ENCODE results near the gene EMC9.
A peak's percentile ranks its signal among the peaks of the same experiment; 100 is the strongest.

Gene EMC9

DNA sequence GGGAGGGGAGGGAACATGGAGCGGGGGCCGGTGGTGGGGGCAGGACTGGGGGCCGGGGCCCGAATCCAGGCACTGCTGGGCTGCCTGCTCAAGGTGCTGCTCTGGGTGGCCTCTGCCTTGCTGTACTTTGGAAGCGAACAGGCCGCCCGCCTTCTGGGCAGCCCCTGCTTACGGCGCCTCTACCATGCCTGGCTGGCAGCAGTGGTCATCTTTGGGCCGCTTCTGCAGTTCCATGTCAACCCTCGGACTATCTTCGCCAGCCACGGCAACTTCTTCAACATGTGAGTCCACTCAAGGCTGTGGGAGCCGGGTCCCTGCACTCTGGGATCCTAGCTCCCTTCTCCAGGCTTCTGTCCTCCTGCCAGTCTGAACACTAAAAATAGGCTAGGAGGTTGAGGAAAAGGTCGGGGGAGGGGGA is 9.8 kb downstream of the EMC9 start:
- DNase-seq (ENCODE audit: low read depth): no peak

- DNase-seq (ENCODE audit: low read depth): no peak
Measured at GRCh38 chr14:24130717-24131548, 10.5 kb downstream of the EMC9 start.

GRCh38 chr14:24130380-24130716 is 11.0 kb downstream of the EMC9 start, which contains the start of gene FITM1:
Gene FITM1 (plus strand): TSS chr14:24130659. CDS start chr14:24131564, 905 bp downstream.
- DNase-seq (ENCODE audit: low read depth): no peak

GRCh38 chr14:24129410-24129998 is 11.9 kb downstream of the EMC9 start:
- DNase-seq (ENCODE audit: low read depth): no peak

- DNase-seq (ENCODE audit: low read depth): no peak
Measured at GRCh38 chr14:24127673-24128072, 13.7 kb downstream of the EMC9 start.

DNA sequence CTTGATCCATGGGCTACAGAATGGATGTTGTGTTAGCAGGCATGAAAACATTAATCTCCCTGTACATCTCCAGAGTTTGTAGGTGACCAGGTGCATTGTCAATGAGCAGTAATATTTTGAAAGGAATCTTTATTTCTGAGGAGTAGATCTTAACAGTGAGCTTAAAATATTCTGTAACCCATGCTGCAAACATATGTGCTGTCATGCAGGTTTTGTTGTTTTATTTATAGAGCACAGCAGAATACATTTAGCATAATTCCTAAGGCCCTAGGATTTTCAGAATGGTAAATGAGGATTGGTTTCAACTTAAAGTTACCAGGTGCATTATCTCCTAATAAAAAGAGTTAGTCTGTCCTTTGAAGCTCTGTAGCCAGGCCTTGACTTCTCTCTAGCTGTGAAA is 14.5 kb downstream of the EMC9 start:
- DNase-seq (ENCODE audit: low read depth): no peak

DNA sequence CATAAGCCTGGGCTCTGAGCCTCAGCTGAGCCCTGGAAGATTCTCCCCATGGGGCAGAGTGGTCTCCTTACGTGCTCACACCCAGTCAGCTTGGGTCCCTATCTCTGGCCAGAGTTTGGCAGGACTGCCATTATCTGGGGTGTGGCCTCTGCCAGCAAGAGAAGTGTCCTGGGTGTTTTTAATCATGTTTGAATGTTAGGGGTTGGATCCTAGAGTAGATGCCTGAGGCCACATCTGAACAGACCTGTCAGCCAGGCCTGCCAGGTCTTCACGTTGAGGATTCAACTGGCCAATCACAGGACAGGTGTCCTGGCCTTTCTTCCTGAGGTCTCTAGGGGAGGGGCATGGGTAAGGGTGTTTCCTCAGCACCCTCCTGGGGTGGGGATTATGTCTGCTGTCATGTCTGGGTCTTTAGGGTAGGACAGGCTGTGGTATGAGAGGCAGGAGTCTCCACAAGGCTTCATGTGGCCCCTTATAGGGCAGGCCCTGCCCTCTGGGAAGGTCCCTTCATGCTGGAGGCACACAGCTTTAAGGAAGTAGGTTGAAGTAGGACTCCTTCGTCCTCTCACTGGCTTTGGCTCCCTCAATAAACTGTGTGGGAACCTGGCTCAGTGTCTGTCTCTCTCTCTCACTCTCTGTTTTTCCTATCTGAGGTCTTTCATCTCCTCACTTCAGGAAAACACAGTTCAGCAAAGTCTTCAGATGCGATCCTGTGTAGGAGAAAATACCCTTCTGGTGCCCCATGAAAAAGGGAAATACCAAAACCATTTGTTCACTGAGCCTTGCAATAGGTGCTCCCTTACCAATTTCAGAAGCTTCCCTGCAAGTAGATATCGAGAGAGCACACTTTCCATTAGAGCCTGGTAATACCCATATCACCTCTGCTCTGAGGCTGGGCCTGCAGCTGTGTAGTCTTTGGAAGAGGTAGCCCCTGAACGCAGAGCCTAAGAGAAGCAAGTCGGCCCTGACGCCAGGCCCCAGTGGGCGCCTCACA is 17.7 kb downstream of the EMC9 start:
- DNase-seq (ENCODE audit: low read depth): no peak

- DNase-seq (ENCODE audit: low read depth): no peak
Measured at GRCh38 chr14:24122898-24123297, 18.5 kb downstream of the EMC9 start.

DNA sequence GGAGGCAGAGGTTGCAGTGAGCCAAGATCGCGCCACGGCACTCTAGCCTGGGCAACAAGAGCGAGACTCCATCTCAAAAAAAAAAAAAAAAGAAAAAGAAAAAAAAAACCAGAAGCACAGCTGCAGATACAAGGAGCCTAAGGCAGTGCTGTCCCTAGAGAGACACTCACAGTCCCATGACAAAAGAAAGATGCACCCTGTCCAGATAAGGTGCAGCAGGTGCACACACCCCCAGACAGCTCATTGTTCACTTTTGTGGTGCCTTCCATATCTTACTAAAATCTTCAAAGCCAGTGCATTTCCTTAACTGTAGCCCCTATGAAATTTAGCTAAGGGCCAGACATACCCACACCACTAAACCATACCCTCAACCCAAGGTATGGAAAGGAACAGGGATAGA is 19.0 kb downstream of the EMC9 start:
- DNase-seq (ENCODE audit: low read depth): no peak

DNA sequence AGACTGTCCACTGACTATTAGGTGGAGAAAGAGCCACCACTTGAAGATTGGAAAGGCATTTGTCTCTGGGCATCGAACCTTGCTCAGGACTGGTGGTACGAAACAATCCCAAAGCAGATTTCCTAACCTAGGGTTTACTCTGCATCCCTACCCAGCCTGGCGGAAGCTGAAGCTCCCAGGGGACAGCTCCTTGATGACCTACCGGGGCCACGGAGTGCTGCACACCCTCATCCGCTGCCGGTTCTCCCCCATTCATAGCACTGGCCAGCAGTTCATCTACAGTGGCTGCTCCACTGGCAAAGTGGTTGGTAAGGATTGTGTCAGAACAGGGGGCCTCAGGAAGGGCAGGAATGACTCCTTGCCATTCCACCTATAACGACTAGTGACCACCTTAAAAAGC is 20.2 kb downstream of the EMC9 start:
- no peak for DNase-seq (ENCODE audit: low read depth)

DNA sequence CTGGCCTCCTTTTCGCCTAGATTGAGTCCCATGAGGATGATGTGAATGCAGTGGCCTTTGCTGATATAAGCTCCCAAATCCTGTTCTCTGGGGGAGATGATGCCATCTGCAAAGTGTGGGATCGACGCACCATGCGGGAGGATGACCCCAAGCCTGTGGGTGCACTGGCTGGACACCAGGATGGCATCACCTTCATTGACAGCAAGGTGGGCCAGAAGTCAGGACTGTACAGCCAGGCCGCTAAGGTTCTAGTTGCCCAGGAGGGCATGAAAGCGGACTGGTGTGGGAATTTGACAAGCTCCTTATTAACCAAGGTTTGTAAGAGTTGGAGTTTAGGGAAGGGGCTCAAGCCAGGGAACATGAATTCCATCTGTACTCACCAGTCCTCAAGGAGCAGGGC is 21.7 kb downstream of the EMC9 start:
- DNase-seq (ENCODE audit: low read depth): no peak

DNA sequence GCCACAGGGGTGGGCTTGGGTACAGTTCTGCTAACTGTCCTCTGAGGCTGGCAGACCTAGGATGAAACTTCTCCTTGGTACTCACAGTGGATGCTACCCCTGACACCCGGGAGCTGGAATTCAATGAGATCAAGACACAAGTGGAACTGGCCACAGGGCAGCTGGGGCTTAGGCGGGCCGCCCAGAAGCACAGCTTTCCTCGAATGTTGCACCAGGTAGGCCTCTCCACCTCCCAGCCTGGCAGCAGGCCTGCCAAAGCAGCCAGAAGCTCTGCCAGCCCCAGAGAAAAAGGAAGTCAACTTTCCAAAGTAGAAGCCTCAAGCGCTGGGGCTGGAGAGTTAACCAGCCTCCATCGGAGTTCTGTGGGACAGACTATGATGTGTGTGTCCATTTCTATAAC is 24.2 kb downstream of the EMC9 start:
- DNase-seq (ENCODE audit: low read depth): no peak

DNA sequence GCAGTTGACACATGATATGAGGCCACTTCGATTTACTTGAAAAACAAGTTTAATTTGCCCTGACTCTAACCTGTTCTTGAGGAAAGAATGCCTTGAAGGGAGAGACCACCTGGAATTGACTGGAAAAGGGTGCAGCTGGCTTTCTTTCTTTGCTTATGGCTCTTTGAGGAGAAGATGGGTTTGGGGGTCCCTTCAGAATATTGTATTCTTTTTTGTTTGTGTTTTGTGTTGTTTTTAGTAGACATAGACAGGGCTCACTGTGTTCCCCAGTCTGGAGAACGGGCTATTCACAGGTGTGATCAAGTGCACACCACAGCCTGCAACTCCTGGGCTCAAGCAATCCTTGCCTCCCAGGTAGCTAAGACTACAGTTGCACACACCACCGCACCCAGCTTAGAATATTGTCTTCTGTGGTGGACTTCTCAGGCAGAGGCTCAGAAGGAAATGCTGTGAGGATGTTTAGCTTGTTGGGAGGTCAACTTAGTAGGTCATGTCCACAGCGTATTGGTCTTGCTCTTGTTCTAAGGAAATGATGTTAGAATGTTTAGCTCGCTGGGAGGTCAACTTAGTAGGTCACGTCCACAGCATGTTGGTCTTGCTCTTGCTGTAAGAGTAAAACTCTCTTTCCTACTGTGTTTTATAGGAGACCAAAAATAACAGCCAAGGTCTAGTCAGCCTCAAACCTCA is 25.1 kb downstream of the EMC9 start:
- DNase-seq (ENCODE audit: low read depth): no peak

DNA sequence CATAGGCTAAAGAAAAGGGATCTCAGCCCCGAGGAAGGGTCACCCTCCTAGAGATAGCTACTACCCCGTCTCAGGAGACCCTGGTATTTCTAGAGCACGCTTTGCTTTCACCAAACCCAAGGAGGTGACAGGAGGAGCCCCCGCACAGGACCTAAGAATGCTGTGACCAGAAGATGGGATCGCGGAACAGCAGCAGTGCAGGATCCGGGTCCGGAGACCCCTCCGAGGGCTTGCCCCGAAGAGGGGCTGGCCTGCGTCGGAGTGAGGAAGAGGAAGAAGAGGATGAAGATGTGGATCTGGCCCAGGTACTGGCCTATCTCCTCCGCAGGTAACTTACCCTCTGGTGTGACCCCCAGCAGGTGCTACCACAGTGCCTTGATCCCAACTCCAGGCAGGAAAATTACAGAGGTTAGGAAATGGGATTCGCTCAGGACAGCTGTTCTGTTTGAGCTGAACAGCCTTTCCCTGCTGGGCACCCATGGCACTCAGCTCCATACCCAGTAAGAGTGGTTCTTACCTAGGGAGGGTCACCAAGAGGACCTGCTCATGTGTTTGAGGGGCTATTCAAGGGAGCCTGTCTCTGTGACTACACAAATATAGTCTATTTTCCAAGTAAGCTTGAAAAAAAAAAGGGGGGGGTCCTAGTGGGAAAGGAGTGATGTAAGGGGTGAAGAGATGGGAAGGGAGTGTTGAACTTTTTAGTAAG is 25.8 kb downstream of the EMC9 start:
- DNase-seq (ENCODE audit: low read depth): no peak

GRCh38 chr14:24114532-24115421 is 26.6 kb downstream of the EMC9 start, which contains the start of the genes DCAF11 and NRL:
Gene DCAF11 (plus strand): TSS chr14:24114777. CDS start chr14:24115595, 818 bp downstream.
Gene NRL (minus strand): TSS chr14:24114949. CDS start chr14:24082848, 32,101 bp downstream.
- peak; percentile 96 for DNase-seq (ENCODE audit: low read depth)

- DNase-seq (ENCODE audit: low read depth): no peak
Measured at GRCh38 chr14:24113801-24114531, 27.4 kb downstream of the EMC9 start.

- no peak for DNase-seq (ENCODE audit: low read depth)
Measured at GRCh38 chr14:24113379-24113800, 28.0 kb downstream of the EMC9 start.

- DNase-seq (ENCODE audit: low read depth): no peak
Measured at GRCh38 chr14:24110523-24110922, 30.9 kb downstream of the EMC9 start.

GRCh38 chr14:24110060-24110459 is 31.3 kb downstream of the EMC9 start:
- no peak for DNase-seq (ENCODE audit: low read depth)
